ENCODE data around the gene TTC39B.

DNA sequence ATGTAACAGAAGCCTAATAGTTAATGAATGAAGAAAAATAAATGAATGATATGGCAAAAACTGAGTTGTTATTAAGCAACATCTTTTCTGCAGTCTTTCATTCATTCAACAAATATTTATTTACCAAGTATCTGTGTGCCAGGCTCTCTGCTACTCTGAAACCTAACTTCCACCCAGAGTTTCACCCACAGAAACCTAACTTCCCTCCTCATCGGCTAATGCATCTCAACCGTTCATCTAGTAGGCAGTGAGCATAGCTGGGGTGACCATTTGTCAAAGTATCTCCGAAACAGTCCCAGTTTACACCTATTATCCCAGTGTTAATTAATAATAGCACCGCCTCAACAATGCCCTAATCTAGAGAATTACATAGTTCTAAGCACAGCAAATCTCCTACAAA, 1.5 kb downstream of the TTC39B start:
- TF ChIP-seq POLR2AphosphoS5 (IDR thresholded peaks at IDR 0.05) (no peak), POLR2A (IDR thresholded peaks at IDR 0.05) (no peak)
- TF ChIP-seq, protein P1, sequence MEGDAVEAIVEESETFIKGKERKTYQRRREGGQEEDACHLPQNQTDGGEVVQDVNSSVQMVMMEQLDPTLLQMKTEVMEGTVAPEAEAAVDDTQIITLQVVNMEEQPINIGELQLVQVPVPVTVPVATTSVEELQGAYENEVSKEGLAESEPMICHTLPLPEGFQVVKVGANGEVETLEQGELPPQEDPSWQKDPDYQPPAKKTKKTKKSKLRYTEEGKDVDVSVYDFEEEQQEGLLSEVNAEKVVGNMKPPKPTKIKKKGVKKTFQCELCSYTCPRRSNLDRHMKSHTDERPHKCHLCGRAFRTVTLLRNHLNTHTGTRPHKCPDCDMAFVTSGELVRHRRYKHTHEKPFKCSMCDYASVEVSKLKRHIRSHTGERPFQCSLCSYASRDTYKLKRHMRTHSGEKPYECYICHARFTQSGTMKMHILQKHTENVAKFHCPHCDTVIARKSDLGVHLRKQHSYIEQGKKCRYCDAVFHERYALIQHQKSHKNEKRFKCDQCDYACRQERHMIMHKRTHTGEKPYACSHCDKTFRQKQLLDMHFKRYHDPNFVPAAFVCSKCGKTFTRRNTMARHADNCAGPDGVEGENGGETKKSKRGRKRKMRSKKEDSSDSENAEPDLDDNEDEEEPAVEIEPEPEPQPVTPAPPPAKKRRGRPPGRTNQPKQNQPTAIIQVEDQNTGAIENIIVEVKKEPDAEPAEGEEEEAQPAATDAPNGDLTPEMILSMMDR (IDR thresholded peaks at IDR 0.05) = no peak

Data from transverse colon (tissue), 4 donors.